Transverse colon (tissue), 4 donors: Measurements from ENCODE around the gene ETV7. TPM values are rescaled to one million over a fixed set of nuclear protein-coding genes. Genes with fewer than 3 reads are reported as not detected.

Experiments
- DNase-seq: peaks from one replicate; pipeline ENCODE4 v3.0.0-alpha.2; 2019
- H3K27ac ChIP-seq, 4 donors: fragments of 200-600 bp; sonication (generic); 2 replicates each; pipeline ENCODE4 v1.5.1; 2016 to 2018; ENCODE audit warnings: inconsistent platforms in 4 of 4
- H3K27me3 ChIP-seq: fragments of 200-600 bp; sonication (generic); 2 replicates; pipeline ENCODE4 v1.5.1; 2017; ENCODE audit warnings: inconsistent platforms
- H3K36me3 ChIP-seq, 4 donors: fragments of 200-600 bp; sonication (generic); 2 replicates each; pipeline ENCODE4 v1.5.1; 2017 to 2019; ENCODE audit warnings: inconsistent platforms in 4 of 4
- H3K4me1 ChIP-seq, 4 donors: fragments of 200-600 bp; sonication (generic); 2 replicates each; pipeline ENCODE4 v1.5.1; 2017 to 2020; ENCODE audit warnings: inconsistent platforms in 4 of 4
- H3K4me3 ChIP-seq, 4 donors: fragments of 200-600 bp; sonication (generic); 1 replicate in 1 of 4; 2 replicates in 3 of 4; pipeline versions ENCODE4 v1.5.1 to v1.6.1; 2017 to 2019; ENCODE audit warnings: inconsistent platforms in 4 of 4
- H3K9me3 ChIP-seq, 2 donors: fragments of 200-600 bp; sonication (generic); 2 replicates each; pipeline ENCODE4 v1.5.1; 2017 to 2019; ENCODE audit warnings: inconsistent platforms in 2 of 2
- EP300 ChIP-seq: sonication (generic); formaldehyde crosslinking; IDR thresholded peaks from one replicate; pipeline ENCODE4 v1.6.1; 2017; ENCODE audit warnings: antibody characterized with exemption, low read depth
- POLR2A ChIP-seq: fragments of 450-650 bp; IDR thresholded peaks from one replicate; pipeline ENCODE4 v1.6.1; 2016; ENCODE audit warnings: antibody characterized with exemption, mild to moderate bottlenecking, moderate library complexity
- POLR2AphosphoS5 ChIP-seq, 3 donors: sonication (generic); formaldehyde crosslinking; IDR thresholded peaks; one replicate each; pipeline ENCODE4 v1.6.1; 2016; ENCODE audit warnings: antibody characterized with exemption in 3 of 3
- WGBS, 2 donors: methylation state at CpG; one replicate each; pipeline ENCODE4 v1.1.5; 2018; ENCODE audit warnings: low coverage in 1 of 2; 5-methylcytosine and 5-hydroxymethylcytosine counted together
- in situ Hi-C, 4 donors: fragments of 200-750 bp; cut with MboI; loops; one replicate each; pipeline versions ENCODE4 v1.15.0 to v1.15.1; 2017; ENCODE audit warnings: low sequenced_read_pairs in 3 of 4, low pct_ligation_motif_present in 1 of 4, low pct_unique_long_range_greater_than_20kb in 1 of 4
- intact Hi-C: fragments of 100-400 bp; cut with DNase I; formaldehyde crosslinking; loops from one replicate; pipeline ENCODE4 v1.15.1; 2023; ENCODE audit warnings: low total_unique reads
- total RNA-seq, 4 donors: library from RNA; depleted of rRNA; stranded (reverse); fragments of >200 nt; gene quantifications; one replicate each; pipeline ENCODE4 v1.1.0, GENCODE V29; 2016
- TF ChIP-seq, protein P1 (sequence below), 5 experiments: fragments of 200-600 bp in 3 of 5; fragments of 450-650 bp in 2 of 5; sonication (generic) in 3 of 5; IDR thresholded peaks; 1 replicate in 2 of 5; 2 replicates in 3 of 5; pipeline ENCODE4 v1.5.1; 2016 to 2017; ENCODE audit warnings: antibody characterized with exemption in 5 of 5, inconsistent platforms in 3 of 5, mild to moderate bottlenecking in 2 of 5, moderate library complexity in 1 of 5

The ETV7 gene
- total RNA-seq, 4 donors from 2014 or later = 1.3 to 4.2 (median 3.0) TPM

DNA sequence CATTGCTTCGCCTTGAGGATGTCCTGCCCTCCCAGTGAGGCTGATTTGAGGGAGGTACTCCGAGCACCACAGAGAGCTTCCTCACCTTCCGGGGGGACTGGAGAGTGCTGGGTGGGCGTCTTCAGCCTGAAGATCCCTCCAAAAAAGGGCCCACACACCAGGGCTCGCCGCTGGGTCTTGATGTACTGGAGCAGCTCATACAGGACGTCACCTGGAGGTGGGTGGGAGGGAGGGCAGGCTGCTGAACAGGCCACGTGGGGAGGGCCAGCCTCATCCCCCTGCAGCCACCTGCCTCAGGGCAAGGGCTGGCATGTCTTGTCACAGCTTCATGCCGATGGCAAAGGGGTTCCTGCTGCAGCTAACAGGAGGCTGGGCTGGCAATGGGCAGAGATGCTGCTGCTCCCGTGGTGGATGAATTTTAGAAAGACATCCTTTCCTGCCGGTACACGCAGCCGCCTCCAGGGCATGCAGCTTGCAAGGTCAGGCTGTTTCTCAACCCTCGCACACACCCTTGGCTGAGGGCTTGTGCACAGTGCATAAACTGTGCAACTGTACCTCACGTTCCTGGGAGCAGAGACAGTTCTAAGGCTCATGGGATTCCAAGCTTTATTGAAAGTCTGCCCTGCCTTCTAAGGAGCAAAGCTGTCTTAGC, 14.0 kb downstream of the ETV7 start:
- 81% methylated on average over 15 of the region's 15 CpGs; no CpG with 5 or more reads in 1 of the 2 donors for WGBS, 2 donors
- no peaks in the 10 kb centered on the region for H3K36me3 ChIP-seq
- no peaks in the 10 kb centered on the region for H3K4me1 ChIP-seq
- intact Hi-C loops (no loop called here), in situ Hi-C loops (loop anchor here in 2 of 4 donors (25.0 kb wide), 2 partner anchors 261 to 361 kb away; partner anchors contain the start of gene SLC26A8 (in 2 of the 2))
- H3K4me3 ChIP-seq = no peak overlapping the region
- no peaks in the 10 kb centered on the region for H3K27me3 ChIP-seq
- no peaks in the 10 kb centered on the region for H3K9me3 ChIP-seq
- TF ChIP-seq EP300 (no peak), POLR2A (no peak), POLR2AphosphoS5 (IDR thresholded peaks at IDR 0.05) (no peak)
- TF ChIP-seq, protein P1, sequence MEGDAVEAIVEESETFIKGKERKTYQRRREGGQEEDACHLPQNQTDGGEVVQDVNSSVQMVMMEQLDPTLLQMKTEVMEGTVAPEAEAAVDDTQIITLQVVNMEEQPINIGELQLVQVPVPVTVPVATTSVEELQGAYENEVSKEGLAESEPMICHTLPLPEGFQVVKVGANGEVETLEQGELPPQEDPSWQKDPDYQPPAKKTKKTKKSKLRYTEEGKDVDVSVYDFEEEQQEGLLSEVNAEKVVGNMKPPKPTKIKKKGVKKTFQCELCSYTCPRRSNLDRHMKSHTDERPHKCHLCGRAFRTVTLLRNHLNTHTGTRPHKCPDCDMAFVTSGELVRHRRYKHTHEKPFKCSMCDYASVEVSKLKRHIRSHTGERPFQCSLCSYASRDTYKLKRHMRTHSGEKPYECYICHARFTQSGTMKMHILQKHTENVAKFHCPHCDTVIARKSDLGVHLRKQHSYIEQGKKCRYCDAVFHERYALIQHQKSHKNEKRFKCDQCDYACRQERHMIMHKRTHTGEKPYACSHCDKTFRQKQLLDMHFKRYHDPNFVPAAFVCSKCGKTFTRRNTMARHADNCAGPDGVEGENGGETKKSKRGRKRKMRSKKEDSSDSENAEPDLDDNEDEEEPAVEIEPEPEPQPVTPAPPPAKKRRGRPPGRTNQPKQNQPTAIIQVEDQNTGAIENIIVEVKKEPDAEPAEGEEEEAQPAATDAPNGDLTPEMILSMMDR (IDR thresholded peaks at IDR 0.05) = no peak
- DNase-seq = no peak
- H3K27ac ChIP-seq = no peak overlapping the region

DNA sequence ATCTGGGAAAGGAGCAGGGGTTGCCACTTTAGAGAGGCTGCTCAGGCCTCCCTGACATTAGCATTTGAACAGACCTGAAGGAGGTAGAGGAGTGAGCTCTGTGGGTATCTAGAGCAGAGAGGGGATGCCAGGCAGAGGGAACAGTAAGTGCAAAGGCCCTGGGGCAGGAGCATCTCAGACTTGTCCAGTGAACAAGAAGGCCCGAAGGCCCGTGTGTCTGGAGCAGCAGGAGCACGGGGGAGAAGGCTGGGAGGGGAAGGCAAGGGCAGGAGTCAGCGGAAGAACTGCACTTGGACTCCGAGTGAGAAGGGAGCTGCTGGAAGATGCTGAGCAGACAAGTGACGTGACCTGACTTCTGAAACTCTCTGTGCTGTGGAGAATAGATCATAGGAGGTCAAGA, 15.4 kb downstream of the ETV7 start:
- no peak for DNase-seq
- intact Hi-C loops (no loop called here), in situ Hi-C loops (loop anchor here in 2 of 4 donors (25.0 kb wide), 2 partner anchors 260 to 360 kb away; partner anchors contain the start of gene SLC26A8 (in 2 of the 2))
- Histone ChIP-seq H3K36me3 (no peaks in the 10 kb centered on the region), H3K4me3 (no peak overlapping the region), H3K9me3 (no peaks in the 10 kb centered on the region), H3K4me1 (no peaks in the 10 kb centered on the region), H3K27ac (no peak overlapping the region), H3K27me3 (no peaks in the 10 kb centered on the region)
- TF ChIP-seq EP300 = no peak
- no peak for TF ChIP-seq POLR2A
- TF ChIP-seq POLR2AphosphoS5 (IDR thresholded peaks at IDR 0.05) = no peak
- TF ChIP-seq, protein P1 (IDR thresholded peaks at IDR 0.05) = no peak
- WGBS, 2 donors = 92 to 94% methylated on average over 3 to 6 of the region's 6 CpGs

DNA sequence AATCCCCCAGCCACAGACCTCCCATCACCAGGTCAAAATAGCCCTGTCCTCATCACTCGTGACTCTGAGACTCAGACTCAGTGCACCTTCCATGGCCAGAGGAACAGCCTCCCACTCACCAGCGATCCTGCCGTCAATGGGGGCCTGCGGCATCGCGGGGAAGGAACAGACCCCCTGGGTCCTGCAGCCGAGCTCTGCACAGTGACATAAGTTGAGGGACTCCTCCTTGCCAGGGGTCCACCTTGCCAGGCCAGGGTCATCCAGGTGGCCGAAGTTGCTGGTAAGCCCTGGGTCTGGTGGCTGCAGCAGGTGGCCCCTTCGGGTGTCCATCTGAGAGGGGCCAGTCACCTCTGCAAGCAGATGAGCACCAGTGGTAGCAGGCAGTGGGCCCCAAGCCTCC, 16.3 kb downstream of the ETV7 start:
- WGBS, 2 donors = 98 to 100% methylated on average over 1 to 9 of the region's 9 CpGs
- Histone ChIP-seq H3K4me3 (no peak overlapping the region), H3K9me3 (no peaks in the 10 kb centered on the region), H3K27me3 (no peaks in the 10 kb centered on the region), H3K36me3 (no peaks in the 10 kb centered on the region), H3K4me1 (no peaks in the 10 kb centered on the region), H3K27ac (no peak overlapping the region)
- no peak for TF ChIP-seq POLR2A
- TF ChIP-seq, protein P1 (IDR thresholded peaks at IDR 0.05) = no peak
- DNase-seq = no peak
- in situ Hi-C loops = loop anchor here in 2 of 4 donors (25.0 kb wide), 2 partner anchors 259 to 359 kb away; partner anchors contain the start of gene SLC26A8 (in 2 of the 2)
- intact Hi-C loops = no loop called here

DNA sequence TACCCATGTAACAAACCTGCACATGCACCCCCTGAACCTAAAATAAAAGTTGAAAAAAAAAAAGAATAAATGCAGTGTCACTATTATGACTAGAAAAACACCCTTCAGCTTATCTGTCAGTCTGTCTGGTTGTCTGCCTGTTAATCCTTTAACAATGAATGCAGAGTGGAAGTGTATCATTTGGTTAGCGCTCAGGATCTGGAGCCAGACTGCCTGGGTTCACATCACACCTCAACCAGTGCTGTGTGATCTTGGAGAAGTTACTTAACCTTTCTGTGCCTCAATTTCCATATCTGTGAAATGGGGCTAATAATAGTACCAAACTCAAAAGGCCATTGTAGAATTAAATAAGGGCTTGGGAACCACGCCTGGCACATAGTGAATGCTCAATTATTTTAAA, 16.8 kb downstream of the ETV7 start:
- DNase-seq = no peak
- H3K27ac ChIP-seq = no peak overlapping the region
- TF ChIP-seq POLR2AphosphoS5 (IDR thresholded peaks at IDR 0.05) = no peak
- no peak for TF ChIP-seq EP300
- no peak for TF ChIP-seq POLR2A
- TF ChIP-seq, protein P1 (IDR thresholded peaks at IDR 0.05) = no peak
- no peaks in the 10 kb centered on the region for H3K36me3 ChIP-seq
- intact Hi-C loops (no loop called here), in situ Hi-C loops (loop anchor here in 2 of 4 donors (25.0 kb wide), 2 partner anchors 258 to 358 kb away; partner anchors contain the start of gene SLC26A8 (in 2 of the 2))
- WGBS, 2 donors = 98 to 100% methylated on average over 2 of the region's 2 CpGs
- H3K4me1 ChIP-seq = no peaks in the 10 kb centered on the region
- H3K27me3 ChIP-seq = no peaks in the 10 kb centered on the region
- H3K4me3 ChIP-seq = no peak overlapping the region
- H3K9me3 ChIP-seq = no peaks in the 10 kb centered on the region
